Right lobe of liver (tissue), 6 donors: ENCODE data around the gene HTR4. TPM values are rescaled to one million over a fixed set of nuclear protein-coding genes. Genes with fewer than 3 reads are reported as not detected.

ENCODE experiments used
- ATAC-seq, 4 donors: fragments of 200-7000 bp; cut with Tn5 transposase; one replicate each; pipeline ENCODE4 v1.9.1; 2020; ENCODE audit warnings: mild to moderate bottlenecking in 4 of 4, moderate library complexity in 4 of 4
- DNase-seq, 3 donors: peaks; one replicate each; pipeline ENCODE4 v3.0.0-alpha.2; 2020
- H3K27ac ChIP-seq, 3 donors: fragments of 200-600 bp; one replicate each; pipeline ENCODE4 v1.8.0; 2022
- H3K27me3 ChIP-seq, 2 donors: fragments of 200-600 bp; one replicate each; pipeline ENCODE4 v1.8.0; 2022
- H3K36me3 ChIP-seq, 4 donors: fragments of 200-600 bp; sonication (generic) in 1 of 4; one replicate each; pipeline versions ENCODE4 v1.5.1 to v1.8.0; 2017 to 2022; ENCODE audit warnings: control low read depth in 1 of 4
- H3K4me1 ChIP-seq, 4 donors: fragments of 200-600 bp; sonication (generic) in 1 of 4; one replicate each; pipeline versions ENCODE4 v1.5.1 to v1.8.0; 2017 to 2022; ENCODE audit warnings: control low read depth in 1 of 4
- H3K4me3 ChIP-seq, 3 donors: fragments of 200-600 bp; one replicate each; pipeline ENCODE4 v1.8.0; 2022
- H3K9me3 ChIP-seq, 4 donors: fragments of 200-600 bp; sonication (generic) in 1 of 4; one replicate each; pipeline versions ENCODE4 v1.5.1 to v1.8.0; 2017 to 2022; ENCODE audit warnings: control low read depth in 1 of 4
- POLR2A ChIP-seq: fragments of 450-650 bp; IDR thresholded peaks from one replicate; pipeline ENCODE4 v1.6.1; 2017; ENCODE audit warnings: antibody characterized with exemption, mild to moderate bottlenecking
- WGBS: methylation state at CpG from one replicate; pipeline ENCODE4 v1.1.6; 2018; ENCODE audit warnings: low coverage, low lambda C conversion rate; ENCODE audit not compliant: insufficient coverage; ENCODE audit errors: missing lambda C conversion rate; 5-methylcytosine and 5-hydroxymethylcytosine counted together
- intact Hi-C, 2 donors: fragments of 100-400 bp; cut with DNase I; formaldehyde crosslinking; loops; one replicate each; pipeline versions ENCODE4 v1.11.2 to v1.14.1; 2022
- total RNA-seq, 6 experiments: library from RNA; depleted of rRNA in 2 of 6; stranded (reverse); fragments of >200 nt in 2 of 6; fragmentation: NEBNext Ultra II Directional in 3 of 6; extraction: Animal tissue kit (Norgen Biotek cat#: 25700) in 3 of 6; gene quantifications; one replicate each; pipeline versions ENCODE4 v1.1.0 to v1.2.4, GENCODE V29; 2016 to 2023
- TF ChIP-seq, protein P1 (sequence below), 4 donors: fragments of 200-600 bp in 3 of 4; fragments of 450-650 bp in 1 of 4; IDR thresholded peaks; one replicate each; pipeline versions ENCODE4 v1.5.1 to v1.8.0; 2016 to 2022; ENCODE audit warnings: antibody characterized with exemption in 4 of 4, mild to moderate bottlenecking in 2 of 4
- donor health status: DM: no; HTN: yes; CAD: no.
- donor health status: DM: no; HTN: no; CAD: no.
- donor health status: DM: no; HTN: no; CAD: no.
- donor health status: DM: no; HTN: yes; CAD: no.
- donor health status: DM: no; HTN: yes; CAD: no.

The HTR4 gene
- total RNA-seq, 6 experiments from 2014 or later = 0.12 to 0.23 (median 0.13) TPM; not detected in 3

DNA sequence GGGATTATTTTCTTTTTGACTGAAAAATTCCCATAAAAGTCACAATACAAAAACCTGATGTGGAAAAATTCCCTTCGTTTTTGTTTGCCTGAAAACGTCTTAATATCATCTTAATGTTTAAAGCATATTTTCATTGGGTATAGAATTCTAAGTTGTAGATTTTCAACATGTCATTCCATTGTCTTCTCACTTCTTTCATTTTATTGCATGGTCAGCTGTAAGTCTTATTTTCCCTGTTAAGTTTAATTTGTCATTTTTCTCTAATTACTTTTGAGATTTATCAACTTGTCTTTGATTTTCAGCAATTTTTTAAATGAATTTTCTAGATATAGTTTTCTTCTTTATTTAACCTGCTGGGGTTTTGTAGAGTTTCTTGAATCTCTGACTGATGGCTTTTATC is 138.9 kb downstream of the HTR4 start:
- Histone ChIP-seq H3K9me3 (no peaks in the 10 kb centered on the region), H3K27me3 (no peaks in the 10 kb centered on the region), H3K27ac (no peak overlapping the region), H3K36me3 (no peaks in the 10 kb centered on the region), H3K4me3 (no peak overlapping the region), H3K4me1 (no peaks in the 10 kb centered on the region)
- WGBS = 41% methylated on average over 2 of the region's 2 CpGs
- intact Hi-C loops = no loop called here
- DNase-seq (no peak), ATAC-seq (no peak)
- TF ChIP-seq POLR2A = no peak
- TF ChIP-seq, protein P1, sequence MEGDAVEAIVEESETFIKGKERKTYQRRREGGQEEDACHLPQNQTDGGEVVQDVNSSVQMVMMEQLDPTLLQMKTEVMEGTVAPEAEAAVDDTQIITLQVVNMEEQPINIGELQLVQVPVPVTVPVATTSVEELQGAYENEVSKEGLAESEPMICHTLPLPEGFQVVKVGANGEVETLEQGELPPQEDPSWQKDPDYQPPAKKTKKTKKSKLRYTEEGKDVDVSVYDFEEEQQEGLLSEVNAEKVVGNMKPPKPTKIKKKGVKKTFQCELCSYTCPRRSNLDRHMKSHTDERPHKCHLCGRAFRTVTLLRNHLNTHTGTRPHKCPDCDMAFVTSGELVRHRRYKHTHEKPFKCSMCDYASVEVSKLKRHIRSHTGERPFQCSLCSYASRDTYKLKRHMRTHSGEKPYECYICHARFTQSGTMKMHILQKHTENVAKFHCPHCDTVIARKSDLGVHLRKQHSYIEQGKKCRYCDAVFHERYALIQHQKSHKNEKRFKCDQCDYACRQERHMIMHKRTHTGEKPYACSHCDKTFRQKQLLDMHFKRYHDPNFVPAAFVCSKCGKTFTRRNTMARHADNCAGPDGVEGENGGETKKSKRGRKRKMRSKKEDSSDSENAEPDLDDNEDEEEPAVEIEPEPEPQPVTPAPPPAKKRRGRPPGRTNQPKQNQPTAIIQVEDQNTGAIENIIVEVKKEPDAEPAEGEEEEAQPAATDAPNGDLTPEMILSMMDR (IDR thresholded peaks at IDR 0.05) = no peak

DNA sequence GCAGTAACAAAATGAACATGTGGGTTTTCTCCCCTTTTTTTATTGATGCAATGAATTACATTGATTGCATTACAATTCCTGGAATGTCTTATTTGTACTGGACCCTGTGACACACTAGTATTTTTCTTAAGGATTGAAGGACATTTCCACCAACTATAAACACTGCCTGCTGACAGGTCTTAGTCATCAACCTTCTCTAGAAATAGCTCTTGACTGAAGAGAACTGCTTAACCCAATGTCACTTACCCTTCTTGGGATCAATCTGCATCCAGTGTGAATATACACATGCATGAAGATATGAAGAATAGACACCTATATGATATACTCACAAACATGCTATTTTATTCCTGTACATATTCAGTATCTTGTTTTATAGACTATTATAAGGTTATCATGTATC is 140.0 kb downstream of the HTR4 start:
- no peak overlapping the region for H3K27ac ChIP-seq
- H3K4me3 ChIP-seq = no peak overlapping the region
- no peak for DNase-seq
- no peaks in the 10 kb centered on the region for H3K27me3 ChIP-seq
- H3K4me1 ChIP-seq = no peaks in the 10 kb centered on the region
- TF ChIP-seq POLR2A = no peak
- TF ChIP-seq, protein P1 (IDR thresholded peaks at IDR 0.05) = no peak
- intact Hi-C loops = no loop called here
- no peaks in the 10 kb centered on the region for H3K9me3 ChIP-seq
- no peak for ATAC-seq
- no peaks in the 10 kb centered on the region for H3K36me3 ChIP-seq

DNA sequence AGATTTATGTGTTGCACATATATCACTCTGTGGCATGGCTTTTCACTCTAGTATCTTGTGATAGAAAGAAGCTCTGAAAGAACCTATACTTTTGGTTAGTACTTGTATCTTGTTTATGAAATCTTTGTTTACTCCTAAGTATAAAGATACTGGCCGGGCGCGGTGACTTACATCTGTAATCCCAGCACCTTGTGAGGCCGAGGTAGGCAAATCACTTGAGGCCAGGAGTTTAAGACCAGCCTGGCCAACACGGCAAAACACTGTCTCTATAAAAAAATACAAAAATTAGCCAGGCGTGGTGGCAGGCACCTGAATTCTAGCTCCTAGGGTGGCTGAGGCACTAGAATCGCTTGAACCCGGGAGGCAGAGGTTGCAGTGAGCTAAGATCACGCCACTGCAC is 141.8 kb downstream of the HTR4 start:
- no peak for TF ChIP-seq POLR2A
- TF ChIP-seq, protein P1 (IDR thresholded peaks at IDR 0.05) = no peak
- intact Hi-C loops = no loop called here
- ATAC-seq (no peak), DNase-seq (no peak)
- H3K27me3 ChIP-seq = no peaks in the 10 kb centered on the region
- H3K4me3 ChIP-seq = no peak overlapping the region
- no peaks in the 10 kb centered on the region for H3K36me3 ChIP-seq
- no peaks in the 10 kb centered on the region for H3K4me1 ChIP-seq
- no peak overlapping the region for H3K27ac ChIP-seq
- WGBS = 77% methylated on average over 7 of the region's 9 CpGs
- no peaks in the 10 kb centered on the region for H3K9me3 ChIP-seq

DNA sequence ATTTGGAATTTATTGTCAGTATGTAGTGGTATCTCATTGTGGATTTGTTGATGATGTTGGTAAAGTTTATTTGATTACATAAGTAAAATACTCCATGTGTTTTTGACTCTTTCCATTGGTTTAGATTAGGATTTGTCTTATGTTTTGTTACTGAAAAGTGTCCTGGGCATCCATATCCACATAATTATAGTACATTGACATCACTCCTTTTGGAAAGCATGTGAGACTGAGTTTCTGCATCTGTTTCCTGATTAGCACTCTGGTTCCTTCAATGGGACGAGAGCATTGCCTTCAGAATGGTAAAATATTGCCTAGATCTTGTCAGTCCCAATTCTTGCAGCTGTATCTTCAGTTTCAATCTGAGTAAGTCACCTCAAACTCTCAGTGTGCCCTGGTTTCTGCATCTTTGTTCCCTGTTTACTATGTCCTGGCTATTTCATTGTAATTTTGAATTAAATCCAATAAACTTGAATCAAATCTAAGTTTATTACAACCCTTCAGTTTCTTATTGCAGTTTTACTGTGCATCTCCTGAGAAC is 142.4 kb downstream of the HTR4 start:
- Histone ChIP-seq H3K36me3 (no peaks in the 10 kb centered on the region), H3K9me3 (no peaks in the 10 kb centered on the region), H3K4me1 (no peaks in the 10 kb centered on the region), H3K4me3 (no peak overlapping the region), H3K27ac (no peak overlapping the region), H3K27me3 (no peaks in the 10 kb centered on the region)
- no peak for DNase-seq
- WGBS = 19% methylated on average over 1 of the region's 1 CpG
- intact Hi-C loops = no loop called here
- ATAC-seq = no peak
- TF ChIP-seq POLR2A = no peak
- TF ChIP-seq, protein P1 (IDR thresholded peaks at IDR 0.05) = no peak

DNA sequence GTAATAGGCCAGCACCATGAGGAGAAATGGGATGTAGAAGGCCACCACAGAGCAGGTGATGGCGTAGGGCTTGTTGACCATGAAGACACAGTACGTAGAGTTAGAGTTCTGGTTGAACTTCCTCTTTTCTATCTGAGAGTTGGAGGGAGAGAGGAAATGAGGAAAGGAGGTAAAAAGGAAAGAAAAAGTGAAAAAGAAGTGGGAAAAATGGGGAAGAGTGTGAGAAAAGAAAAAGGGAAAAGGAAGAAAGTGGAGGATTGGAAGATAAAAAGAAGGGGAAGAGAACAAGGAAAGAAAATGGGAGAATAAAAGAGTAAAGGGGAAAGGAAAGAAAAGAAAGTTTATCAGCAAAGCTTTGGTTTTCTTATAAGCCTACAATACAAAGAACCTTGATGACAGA is 144.4 kb downstream of the HTR4 start:
- no peaks in the 10 kb centered on the region for H3K27me3 ChIP-seq
- no peak overlapping the region for H3K27ac ChIP-seq
- 78% methylated on average over 2 of the region's 2 CpGs for WGBS
- no peak overlapping the region for H3K4me3 ChIP-seq
- TF ChIP-seq, protein P1 (IDR thresholded peaks at IDR 0.05) = no peak
- TF ChIP-seq POLR2A = no peak
- intact Hi-C loops = no loop called here
- H3K4me1 ChIP-seq = no peaks in the 10 kb centered on the region
- no peaks in the 10 kb centered on the region for H3K36me3 ChIP-seq
- ATAC-seq (no peak), DNase-seq (no peak)
- H3K9me3 ChIP-seq = no peaks in the 10 kb centered on the region
